GM21447 (cell line): ENCODE data around the gene CETN3.
"Not testable (repeated sequence)": the region's sequence is repeated elsewhere in the genome, so short reads cannot be mapped to it uniquely, and the experiment has no call there.

Experiments used
- ATAC-seq: cut with Tn5 transposase; IDR thresholded peaks from one replicate; pipeline ENCODE4 v1.9.1; 2021; ENCODE audit not compliant: unreplicated experiment

CETN3 gene

DNA sequence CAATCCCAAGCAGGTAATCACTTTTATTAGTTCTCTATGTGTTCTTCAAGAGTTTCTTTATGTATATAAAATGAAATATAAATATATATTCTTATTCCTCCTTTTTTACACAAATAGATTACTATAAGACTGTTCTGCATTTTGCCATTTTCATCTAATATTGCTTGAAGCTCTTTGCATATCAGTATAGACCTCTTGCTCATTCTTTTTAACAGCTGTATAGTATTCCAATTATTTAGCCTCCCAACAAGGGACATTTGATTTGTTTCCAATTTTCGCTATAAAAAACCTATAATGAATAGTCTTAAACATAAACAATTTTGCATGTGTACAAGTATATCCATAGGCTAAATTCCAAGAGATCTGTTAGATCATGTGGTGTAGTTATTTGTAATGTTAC, 25.2 kb downstream of the CETN3 start:
- no peak for ATAC-seq

DNA sequence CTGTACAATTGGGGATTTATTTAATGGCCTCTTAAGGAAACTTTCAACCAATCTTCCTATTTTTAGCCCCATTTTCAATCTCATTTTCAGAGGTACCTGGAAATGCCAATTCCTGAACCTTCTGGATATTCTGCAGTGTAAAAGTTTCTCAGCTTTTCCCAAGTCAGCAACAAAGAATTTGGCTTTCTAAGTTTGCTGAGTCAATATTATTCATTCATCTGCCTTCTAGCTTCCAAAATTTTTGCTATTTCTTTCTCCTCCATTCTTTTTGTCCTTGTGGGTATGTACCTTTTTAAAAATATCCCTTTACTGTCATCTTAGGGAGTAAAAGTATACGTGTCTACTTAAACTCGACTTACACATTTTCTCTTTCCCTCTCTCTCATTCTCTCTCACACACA, 25.7 kb downstream of the CETN3 start:
- no peak for ATAC-seq

DNA sequence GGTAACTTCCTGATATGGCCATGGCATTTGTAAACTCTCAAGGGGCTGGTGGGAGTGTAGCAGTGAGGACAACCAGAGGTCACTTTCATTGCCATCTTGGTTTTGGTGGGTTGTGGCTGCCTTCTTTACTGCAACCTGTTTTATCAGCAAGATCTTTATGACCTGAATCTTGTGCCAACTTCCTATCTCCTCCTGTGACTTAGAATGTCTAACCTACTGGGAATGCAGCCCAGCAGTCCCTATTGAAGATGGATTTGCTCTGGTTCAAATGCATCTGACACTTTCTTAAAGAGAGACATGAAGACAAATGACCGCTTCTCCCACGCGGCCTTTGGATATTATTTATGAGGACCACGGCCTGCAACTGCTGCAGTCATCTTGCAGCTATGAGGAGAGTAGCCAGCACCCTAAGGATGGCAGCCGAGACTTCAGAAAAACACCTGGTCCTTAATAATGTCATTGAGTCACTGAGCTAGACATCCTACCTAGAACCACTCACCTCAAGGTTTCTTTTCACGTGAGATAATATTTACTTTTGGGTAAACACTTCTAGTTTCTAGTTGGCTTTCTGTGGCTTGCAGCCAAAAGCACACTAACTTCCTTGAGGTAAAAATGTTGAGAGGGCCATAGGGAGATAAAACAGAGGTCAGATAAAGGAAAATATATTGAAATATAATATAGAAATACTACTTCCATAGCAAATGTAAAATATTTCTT, 28.2 kb downstream of the CETN3 start:
- no peak for ATAC-seq

DNA sequence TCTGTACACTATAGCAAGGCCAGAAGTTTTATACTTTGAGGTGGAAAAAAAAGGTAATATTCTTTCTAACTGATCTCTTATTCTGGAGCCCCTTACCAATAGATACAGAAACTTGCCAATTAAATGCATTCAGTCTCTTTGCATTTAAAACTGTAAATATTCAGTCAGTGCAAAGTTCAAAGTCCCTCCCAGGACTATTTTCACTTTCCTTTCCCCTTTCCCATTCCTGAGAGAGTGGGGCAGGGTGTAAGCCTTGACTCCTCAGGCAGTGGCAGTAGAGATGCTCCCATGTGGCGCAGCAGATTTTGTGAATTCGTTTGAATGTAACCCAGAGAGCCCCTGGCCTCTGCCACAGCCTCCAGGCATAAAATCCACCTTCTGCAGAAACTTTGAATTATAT, 29.9 kb downstream of the CETN3 start:
- no peak for ATAC-seq

DNA sequence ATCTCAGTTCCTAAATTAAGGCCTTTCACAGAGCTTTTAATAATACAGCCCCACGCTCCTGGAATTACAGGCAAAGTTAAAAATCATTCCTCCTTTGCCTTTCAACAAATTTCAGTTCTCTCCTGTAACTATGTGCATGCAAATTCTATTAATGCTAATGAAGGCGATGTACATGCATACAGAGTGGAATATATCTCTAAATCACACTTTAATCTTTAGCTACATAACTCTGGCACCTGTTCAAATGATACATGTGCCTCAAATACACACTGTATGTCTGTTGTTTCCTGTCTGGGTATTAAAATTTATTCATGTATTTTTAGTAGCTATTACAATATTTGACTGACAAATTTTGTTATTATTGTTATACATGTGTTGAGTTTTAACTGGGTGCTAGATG, 30.8 kb downstream of the CETN3 start:
- no peak for ATAC-seq

DNA sequence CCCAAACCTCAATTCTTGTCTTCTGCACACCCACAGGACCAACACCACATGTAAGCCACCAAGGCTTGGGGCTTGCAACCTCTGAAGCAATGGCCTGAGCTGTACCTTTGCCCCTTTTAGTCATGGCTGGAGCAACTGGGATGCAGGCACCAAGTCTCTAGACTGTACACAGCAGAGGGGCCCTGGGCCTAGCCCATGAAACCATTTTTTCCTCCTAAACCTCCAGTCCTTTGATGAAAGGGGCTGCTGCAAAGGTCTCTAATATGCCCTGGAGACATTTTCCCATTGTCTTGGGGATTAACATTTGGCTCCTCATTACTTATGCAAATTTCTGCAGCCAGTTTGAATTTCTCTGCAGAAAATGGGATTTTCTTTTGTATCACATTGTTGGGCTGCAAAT, 38.3 kb downstream of the CETN3 start:
- ATAC-seq, result not testable (repeated sequence)

DNA sequence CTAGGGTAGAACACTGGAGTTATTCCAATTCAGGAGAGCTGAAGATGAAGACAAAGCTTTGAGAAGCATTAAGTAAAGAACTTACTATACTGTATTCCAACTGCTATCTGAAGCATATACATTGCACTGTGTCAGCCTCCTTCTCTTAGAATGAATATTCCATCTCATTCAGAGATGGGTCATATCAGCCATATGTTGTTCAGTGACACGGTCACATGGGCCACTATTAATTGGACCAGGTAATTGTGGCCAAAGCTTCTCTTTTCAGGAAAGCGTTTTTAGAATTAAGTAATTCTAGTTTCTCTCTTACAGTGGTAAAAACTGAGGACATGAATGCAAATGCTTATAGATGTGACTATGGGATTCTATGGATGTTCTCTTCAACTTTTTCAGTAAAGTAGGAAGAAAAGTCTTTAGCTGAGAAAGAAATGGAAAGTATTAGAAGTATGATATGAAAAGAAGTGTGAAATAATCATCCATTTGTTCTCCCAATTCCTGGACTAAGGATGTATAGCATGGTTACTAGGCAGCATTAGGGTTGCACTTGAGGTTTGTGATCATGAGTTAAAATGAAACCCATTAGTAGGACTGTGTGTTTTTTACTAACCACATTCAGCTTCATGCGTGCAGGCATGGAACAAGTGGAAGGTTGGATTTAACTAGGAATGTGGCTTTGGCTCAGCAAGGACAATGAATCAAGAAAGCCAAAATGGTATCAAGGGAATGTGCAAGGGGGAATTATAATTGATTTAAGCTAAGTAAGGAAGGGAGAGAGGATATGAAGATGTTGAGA, 40.9 kb downstream of the CETN3 start:
- peak; percentile 88 for ATAC-seq

DNA sequence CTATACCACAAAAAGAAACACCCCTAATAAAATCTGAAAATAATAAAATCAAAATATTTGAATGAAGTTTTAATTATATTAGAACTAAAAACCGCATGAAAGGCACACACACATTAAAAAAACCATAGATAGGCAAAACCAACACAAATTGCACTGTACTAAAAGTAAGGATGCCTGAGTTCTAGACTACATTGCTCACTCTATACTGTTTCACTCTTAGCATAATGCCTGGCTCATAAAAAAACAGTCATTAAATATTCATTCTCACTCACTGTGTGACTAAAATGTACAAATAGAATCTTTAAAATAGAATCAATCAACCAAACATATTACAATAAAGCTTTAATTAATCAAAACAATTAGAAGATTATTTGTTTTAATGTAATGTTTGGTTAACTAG, 41.7 kb downstream of the CETN3 start:
- no peak for ATAC-seq

DNA sequence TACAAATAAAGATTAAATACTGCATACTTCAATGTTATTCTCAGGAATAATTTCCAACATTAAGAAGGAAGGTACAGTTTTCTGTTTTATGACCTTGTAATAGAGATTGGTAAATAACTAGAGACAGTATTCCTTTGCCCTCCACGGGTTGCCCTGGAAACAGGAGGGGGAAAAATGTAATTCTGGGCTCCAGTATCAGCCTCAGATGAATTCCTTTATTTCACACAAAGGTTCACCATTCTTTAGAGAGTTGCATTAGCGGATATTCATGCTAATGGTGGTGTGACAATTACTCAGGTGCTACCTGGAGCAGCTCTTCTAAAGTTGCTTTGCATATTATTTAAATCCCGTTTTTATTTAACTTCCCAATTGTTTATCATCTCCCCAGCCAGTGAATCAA, 42.6 kb downstream of the CETN3 start:
- ATAC-seq, result no peak

DNA sequence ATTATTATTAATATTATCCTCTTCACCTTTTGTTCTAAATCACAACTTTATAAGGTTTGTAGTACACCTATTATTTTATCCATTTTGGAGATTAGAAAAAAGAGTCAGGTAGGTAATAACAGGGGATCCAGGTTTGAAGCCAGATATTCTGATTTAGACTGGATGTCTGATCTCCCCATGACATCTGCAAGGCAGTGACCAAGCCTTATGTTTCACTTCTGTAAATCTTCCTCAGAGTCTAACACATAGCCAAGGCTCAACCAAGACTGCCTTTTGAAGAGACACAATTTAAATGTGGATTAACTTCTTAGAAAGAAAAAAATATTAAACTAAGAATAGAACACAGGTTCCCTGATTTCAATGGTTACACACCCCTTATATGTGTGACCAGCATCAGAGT, 44.2 kb downstream of the CETN3 start:
- no peak for ATAC-seq

DNA sequence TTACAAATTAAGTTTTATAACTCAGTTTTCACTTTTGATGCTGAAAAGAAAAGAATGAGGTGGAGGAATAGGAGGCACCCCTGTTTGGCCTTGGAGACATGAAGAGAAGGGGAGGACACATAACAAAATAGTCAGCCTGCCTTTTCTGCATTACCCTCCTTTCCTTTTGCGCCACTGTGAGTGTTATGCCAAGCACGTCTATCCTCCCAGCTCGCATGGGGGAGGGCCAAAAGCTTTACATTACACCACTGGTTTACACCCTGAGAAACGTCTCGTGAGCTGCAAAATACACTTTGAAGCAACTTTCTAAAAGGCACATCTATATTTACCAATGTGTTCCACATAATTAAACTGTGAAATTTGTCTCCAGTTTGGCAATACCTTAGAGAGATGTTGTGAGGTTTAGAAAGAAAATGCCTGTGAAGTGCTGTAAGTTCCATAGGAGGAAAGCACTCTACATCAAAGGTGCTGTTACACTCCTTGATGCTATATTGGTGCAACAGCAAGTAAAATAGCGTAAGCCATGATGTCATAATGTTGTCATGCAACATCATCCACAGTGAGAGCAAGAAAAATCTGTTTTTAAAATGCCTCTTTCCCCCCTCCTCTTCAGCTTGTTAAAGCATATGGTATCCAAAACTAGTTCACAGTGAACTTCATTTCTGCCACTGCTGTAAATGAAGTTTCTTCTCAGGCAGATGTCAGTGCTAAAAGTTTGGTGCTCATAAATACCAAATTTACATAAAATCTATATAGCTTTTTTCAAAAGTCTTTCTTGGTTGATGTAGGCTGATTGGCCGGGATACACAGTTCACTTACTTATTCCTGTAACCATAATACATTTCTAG, 50.3 kb downstream of the CETN3 start:
- no peak for ATAC-seq

DNA sequence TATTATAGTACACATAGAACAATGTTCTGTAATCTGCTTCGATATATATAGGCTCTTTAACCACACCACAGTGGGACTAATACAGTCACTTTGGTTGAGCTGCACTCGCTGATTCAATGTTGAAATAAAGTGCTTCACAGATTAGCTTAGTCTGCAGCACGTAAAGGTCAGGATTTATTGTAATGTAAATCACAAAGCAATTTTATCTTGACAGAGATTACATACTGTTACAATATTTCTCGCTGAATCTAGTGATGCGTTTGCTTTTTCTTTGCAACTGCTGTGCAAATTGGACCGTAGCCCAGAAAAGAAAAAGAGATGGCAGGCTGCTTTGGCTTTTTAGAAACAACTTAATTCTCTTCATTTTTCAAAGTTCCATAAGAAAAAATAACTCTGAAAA, 52.9 kb downstream of the CETN3 start:
- ATAC-seq, result no peak

DNA sequence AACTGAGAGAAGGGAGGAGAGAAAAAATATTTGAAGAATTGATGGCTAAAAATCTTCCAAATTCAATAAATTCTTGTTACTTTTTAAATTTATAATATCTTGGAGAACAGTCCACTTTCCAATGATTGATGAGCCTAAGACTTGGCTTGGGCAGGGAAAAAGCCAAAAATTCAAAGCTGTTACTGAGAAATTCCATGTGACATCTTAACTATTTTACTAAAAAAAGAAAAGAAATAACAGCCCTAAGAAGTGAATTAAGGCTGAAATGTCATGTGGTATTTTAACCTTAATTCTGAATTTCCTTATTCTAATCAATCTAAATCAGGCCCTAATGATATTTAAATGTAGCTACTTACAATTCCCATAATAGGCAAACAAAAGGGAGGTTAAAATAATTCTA, 53.4 kb downstream of the CETN3 start:
- no peak for ATAC-seq

DNA sequence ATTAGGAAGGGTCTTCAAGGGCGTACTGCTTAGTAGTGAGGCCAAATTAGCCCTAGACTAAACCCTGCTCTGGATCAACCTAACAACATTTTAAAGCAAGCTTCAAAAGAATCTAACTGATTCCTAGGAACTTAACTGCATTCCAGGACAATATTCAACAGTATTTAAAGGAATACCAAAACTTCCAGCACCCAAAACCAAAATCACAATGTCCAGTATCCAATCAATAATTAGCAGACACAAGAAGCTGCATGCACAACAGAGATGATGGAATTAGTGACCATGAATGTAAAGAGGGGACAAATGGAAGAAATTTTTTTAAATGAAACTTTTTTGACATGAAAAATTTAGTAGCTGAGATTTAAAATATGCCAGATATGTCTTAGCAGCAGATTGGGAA, 53.9 kb downstream of the CETN3 start:
- no peak for ATAC-seq

DNA sequence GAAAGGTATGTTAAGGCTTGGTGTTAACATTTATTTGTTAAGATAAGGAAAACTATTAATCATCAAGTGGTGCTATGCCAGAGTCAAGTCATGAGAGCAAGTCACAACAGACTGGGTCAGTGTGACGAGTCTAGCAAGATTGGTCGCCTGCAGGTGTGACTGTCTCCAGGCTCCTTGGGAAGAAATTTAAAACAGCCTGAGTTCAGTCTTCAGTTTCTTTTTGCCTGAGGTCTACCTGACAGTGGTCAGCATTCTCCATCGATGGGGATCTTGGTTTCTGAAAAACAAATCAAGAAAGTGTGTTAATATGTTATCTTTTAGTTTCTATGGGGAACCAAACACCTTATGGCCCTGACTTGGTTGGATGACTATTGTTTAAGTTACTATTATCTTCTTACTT, 56.3 kb downstream of the CETN3 start:
- peak; percentile 75 for ATAC-seq

DNA sequence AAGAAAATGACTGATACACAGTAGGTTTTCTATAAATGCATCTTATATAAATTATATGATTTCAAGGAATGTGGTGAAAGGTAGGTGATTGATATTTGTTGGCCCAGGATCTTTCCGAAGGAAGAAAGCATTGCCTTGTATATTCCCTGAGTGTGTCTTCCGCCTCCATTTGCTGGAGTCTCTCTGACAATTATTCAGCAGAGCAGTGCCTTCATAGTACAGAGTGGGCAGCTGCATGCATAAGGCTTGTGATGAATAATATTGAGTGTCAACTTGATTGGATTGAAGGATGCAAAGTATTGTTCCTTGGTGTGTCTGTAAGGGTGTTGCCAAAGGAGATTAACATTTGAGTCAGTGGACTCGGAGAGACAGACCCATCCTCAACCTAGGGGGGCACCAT, 58.5 kb downstream of the CETN3 start:
- no peak for ATAC-seq

DNA sequence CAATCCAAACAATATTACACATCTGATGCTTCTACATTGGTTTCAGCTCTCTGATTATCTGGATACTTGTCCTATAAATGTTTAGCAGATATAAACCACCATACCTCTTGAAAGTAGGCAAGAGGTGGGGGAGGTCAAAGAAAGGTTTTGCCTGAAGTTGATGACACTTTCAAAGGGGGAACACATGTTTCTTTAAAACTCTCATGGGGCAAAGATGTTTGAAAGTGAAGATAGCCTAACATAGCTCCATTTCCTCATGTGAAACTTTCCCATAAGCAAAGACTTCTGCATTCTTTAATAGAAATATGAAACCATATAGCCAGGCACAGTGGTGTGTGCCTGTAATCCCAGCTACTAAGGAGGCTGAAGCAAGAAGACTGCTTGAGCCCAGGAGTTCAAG, 62.1 kb downstream of the CETN3 start:
- ATAC-seq, result peak; percentile 84

DNA sequence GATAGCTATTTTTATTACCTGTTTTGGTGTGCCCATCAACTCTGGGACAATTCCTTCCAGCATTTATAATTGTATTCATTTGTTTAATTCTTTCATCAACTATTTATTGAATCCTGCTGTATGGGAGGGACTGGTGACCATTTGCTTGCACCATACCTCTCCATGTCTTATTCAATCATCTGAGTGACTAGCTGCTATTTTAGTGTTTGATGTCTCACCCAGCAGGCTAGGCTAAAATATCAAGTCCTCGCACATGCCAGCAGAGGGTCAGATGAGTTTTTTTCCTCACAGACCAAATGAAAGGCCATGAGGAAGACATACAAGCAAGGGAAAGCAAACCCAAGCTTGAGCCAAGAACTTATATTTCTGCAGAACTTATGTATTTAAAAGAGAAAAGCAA, 63.9 kb downstream of the CETN3 start:
- no peak for ATAC-seq

DNA sequence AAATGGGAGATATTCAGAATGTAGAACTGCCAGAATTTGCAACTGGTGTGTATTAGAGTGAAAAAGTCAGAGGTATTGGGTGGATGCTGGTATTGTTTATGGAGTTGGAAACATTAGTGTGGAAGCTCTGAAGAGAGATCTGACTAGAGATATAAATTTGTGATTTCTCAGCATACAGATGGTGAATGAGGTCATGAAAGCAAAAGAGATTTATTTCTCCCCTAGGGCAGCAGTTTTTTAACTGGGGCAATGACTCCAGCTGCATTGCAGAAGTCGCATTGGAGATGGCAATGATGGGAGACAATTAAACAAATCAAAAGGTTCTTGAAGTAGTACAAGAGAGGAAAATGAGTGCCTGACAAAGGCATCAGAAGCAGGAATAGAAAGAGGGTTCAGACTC, 64.9 kb downstream of the CETN3 start:
- no peak for ATAC-seq

DNA sequence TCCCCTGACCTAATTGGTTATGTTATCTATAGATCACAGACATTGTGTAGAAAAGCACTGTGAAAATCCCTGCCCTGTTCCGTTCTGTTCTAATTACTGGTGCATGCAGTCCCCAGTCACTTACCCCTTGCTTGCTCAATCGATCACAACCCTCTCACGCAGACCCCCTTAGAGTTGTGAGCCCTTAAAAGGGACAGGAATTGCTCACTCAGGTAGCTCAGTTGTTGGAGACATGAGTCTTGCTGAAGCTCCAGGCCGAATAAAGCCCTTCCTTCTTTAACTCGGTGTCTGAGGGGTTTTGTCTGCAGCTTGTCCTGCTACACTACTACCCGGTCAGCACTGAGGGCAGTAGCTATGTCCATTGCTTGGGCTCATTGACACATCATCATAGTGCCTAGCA, 65.8 kb downstream of the CETN3 start:
- ATAC-seq, result not testable (repeated sequence)

DNA sequence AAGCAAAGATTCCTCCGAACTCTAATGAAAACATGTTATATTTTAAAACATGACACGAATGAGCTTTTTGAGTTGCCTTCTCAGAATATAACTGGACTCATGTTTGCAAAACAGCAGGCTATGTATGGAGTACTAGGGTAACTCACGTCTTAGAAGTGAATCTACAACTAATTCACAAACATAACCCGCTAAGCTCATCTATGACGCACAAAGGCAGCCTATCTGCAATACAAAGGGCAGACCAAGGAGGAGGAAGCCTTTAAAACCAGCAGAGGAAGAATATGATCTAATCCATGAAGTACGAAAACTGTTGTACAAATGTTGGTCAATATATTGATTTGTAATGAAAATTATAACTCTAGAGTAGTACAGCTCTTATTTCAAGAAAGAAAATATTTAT, 67.0 kb downstream of the CETN3 start:
- ATAC-seq, result no peak
